ENCODE results near the gene MYO16. TPM values are rescaled to one million over a fixed set of nuclear protein-coding genes. Genes with fewer than 3 reads are reported as not detected.

MYO16 gene
- total and polyA plus RNA-seq, 2 of the 4 experiments (the other 2 are of a cell fraction): under 0.01 to 0.03 TPM

DNA sequence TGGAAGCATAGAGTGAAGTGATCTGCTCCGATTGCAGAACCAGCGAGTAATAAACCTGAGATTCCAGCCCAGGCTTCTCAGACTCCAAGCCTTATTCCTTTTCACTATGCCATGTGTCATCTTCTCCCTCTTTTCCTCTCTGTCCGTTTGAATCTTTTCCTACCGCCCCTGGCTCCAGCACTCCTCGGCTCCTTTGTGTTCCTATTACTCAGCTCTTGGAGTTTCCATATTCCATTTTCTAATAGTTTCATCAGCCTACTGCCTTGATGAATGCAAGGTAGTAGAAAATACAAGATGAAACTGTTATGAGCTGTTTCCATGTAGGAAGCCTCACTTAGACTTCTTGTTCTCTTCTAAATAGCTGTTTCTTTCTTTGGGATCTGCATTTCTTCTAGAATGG lies 138.6 kb downstream of the MYO16 start:
- Histone ChIP-seq H3K18ac (ENCODE audit: low read depth, low read length) (no peak overlapping the region), H3K9me1 (ENCODE audit: insufficient read depth, low read length) (no peaks in the 10 kb centered on the region), H2BK15ac (ENCODE audit: low read depth, low read length) (no peak overlapping the region), H3K36me3 (ENCODE audit: control insufficient read depth, insufficient read depth, low read length) (no peaks in the 10 kb centered on the region), H3K9me3 (ENCODE audit: control insufficient read depth, insufficient read depth, low read length) (no peaks in the 10 kb centered on the region), H2AK9ac (replicated peaks; ENCODE audit: low read depth, low read length, poor library complexity) (no peak overlapping the region), H3K4me2 (ENCODE audit: low read depth, low read length) (no peak overlapping the region), H2AFZ (replicated peaks; ENCODE audit: low read length, poor library complexity) (no peak overlapping the region), H4K20me1 (ENCODE audit: insufficient read depth, low read length) (no peaks in the 10 kb centered on the region), H2AK5ac (ENCODE audit: low read depth, low read length) (no peak overlapping the region), H4K91ac (ENCODE audit: insufficient read depth, low read depth, low read length) (no peak overlapping the region), H3K27ac (ENCODE audit: insufficient read depth, low read length) (no peak overlapping the region), H3K4me1 (ENCODE audit: control insufficient read depth, insufficient read depth, low read length) (no peaks in the 10 kb centered on the region), H3K4me3 (ENCODE audit: insufficient read depth, low read depth, low read length) (no peak overlapping the region), H3K23ac (ENCODE audit: low read depth, low read length) (no peak overlapping the region), H3K27me3 (ENCODE audit: control insufficient read depth, insufficient read depth, low read length) (no peaks in the 10 kb centered on the region), H3K9ac (ENCODE audit: low read depth, low read length) (no peak overlapping the region), H3K14ac (replicated peaks; ENCODE audit: low read depth, low read length) (no peak overlapping the region), H3K79me1 (ENCODE audit: low read depth in 1 of 2, low read length in 2 of 2) (no peaks in the 10 kb centered on the region), H2BK5ac (ENCODE audit: low read depth, low read length, poor library complexity, severe bottlenecking) (no peak overlapping the region), H3K4ac (ENCODE audit: low read depth, low read length) (no peak overlapping the region), H2BK20ac (ENCODE audit: low read depth, low read length) (no peak overlapping the region), H4K5ac (ENCODE audit: low read depth, low read length) (no peak overlapping the region), H2BK120ac (ENCODE audit: low read depth, low read length) (no peak overlapping the region), H3K56ac (ENCODE audit: extremely low read depth, insufficient read depth, low read length) (no peak overlapping the region), H4K8ac (ENCODE audit: low read depth in 2 of 2, low read length in 2 of 2) (no peak overlapping the region)
- TF ChIP-seq, protein P1, sequence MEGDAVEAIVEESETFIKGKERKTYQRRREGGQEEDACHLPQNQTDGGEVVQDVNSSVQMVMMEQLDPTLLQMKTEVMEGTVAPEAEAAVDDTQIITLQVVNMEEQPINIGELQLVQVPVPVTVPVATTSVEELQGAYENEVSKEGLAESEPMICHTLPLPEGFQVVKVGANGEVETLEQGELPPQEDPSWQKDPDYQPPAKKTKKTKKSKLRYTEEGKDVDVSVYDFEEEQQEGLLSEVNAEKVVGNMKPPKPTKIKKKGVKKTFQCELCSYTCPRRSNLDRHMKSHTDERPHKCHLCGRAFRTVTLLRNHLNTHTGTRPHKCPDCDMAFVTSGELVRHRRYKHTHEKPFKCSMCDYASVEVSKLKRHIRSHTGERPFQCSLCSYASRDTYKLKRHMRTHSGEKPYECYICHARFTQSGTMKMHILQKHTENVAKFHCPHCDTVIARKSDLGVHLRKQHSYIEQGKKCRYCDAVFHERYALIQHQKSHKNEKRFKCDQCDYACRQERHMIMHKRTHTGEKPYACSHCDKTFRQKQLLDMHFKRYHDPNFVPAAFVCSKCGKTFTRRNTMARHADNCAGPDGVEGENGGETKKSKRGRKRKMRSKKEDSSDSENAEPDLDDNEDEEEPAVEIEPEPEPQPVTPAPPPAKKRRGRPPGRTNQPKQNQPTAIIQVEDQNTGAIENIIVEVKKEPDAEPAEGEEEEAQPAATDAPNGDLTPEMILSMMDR (conservative IDR thresholded peaks at IDR 0.05; ENCODE audit: low read depth, low read length): no peak
- no peak for TF ChIP-seq MAFK (IDR thresholded peaks at IDR 0.05; ENCODE audit: low read depth, low read length)
- no peak for TF ChIP-seq RCOR1 (IDR thresholded peaks at IDR 0.05; ENCODE audit: insufficient replicate concordance, low read length)
- no peak for TF ChIP-seq RAD21 (IDR thresholded peaks at IDR 0.05; ENCODE audit: low read length)
- no peak for TF ChIP-seq MXI1 (IDR thresholded peaks at IDR 0.05; ENCODE audit: borderline replicate concordance, low read depth, low read length)
- TF ChIP-seq SMC3 (IDR thresholded peaks at IDR 0.05; ENCODE audit: low read depth, low read length): no peak
- no peak for TF ChIP-seq CEBPB (IDR thresholded peaks at IDR 0.05; ENCODE audit: low read depth, low read length)
- CTCF ChIA-PET: no interaction called here
- in situ Hi-C loops (cut with MboI; ENCODE audit: low sequenced_read_pairs): no loop called here
- POLR2A ChIA-PET (ENCODE audit: unreplicated experiment): no interaction called here
- intact Hi-C loops (cut with micrococcal nuclease): no loop called here
- WGBS, 2 experiments (ENCODE audit: extremely low coverage in 2 of 2, insufficient read length in 1 of 2): no CpG with 5 or more reads among the region's 5 CpGs
- no peak for ATAC-seq (ENCODE audit: low read depth)
- no TSS peak for BruUV-seq (replicated peaks)
- dilution Hi-C loops (cut with HindIII; ENCODE audit: low sequenced_read_pairs, unreplicated experiment): no loop called here
- no peak for DNase-seq
